CD8-positive, alpha-beta memory T cell (primary cell): ENCODE data around the gene CCNQ. TPM values are rescaled to one million over a fixed set of nuclear protein-coding genes. Genes with fewer than 3 reads are reported as not detected.

Experiments
- CTCF ChIA-PET: fragments of 350-600 bp; sonication (Branson Sonifier 250); formaldehyde crosslinking; loops from one replicate; lab custom pipeline; 2021; ENCODE audit warnings: antibody characterized with exemption; lab: Charles Lee
- POLR2A ChIA-PET: fragments of 350-600 bp; sonication (Branson Sonifier 250); formaldehyde crosslinking; loops from one replicate; lab custom pipeline; 2021; ENCODE audit warnings: antibody characterized with exemption; lab: Charles Lee
- DNase-seq, 5 donors: peaks; one replicate each; pipeline versions ENCODE4 v3.0.0 to v3.0.0-alpha.2; 2020 to 2022; ENCODE audit warnings: mixed read lengths in 1 of 5
- H3K27ac ChIP-seq: one replicate; pipeline ENCODE4 v1.7.0; 2013; ENCODE audit warnings: low read depth, mild to moderate bottlenecking, low read length, moderate library complexity
- H3K27me3 ChIP-seq: 2 replicates; pipeline ENCODE4 v1.7.0; 2013; ENCODE audit warnings: low read length, mild to moderate bottlenecking; ENCODE audit not compliant: insufficient read depth, poor library complexity, severe bottlenecking
- H3K36me3 ChIP-seq: 2 replicates; pipeline ENCODE4 v1.7.0; 2013; ENCODE audit warnings: mild to moderate bottlenecking, low read length, moderate library complexity; ENCODE audit not compliant: insufficient read depth
- H3K4me1 ChIP-seq: 2 replicates; pipeline ENCODE4 v1.7.0; 2013; ENCODE audit warnings: mild to moderate bottlenecking, low read length, moderate library complexity; ENCODE audit not compliant: insufficient read depth
- H3K4me3 ChIP-seq: 2 replicates; pipeline ENCODE4 v1.7.0; 2013; ENCODE audit warnings: mild to moderate bottlenecking, low read length
- H3K9me3 ChIP-seq: 2 replicates; pipeline ENCODE4 v1.7.0; 2013; ENCODE audit warnings: mild to moderate bottlenecking, low read length
- H3K27ac Mint-ChIP-seq, 8 donors: one replicate each; pipeline ENCODE4 v1.8.0; 2020 to 2021; ENCODE audit warnings: mixed read lengths in 8 of 8, mild to moderate bottlenecking in 6 of 8, inconsistent platforms in 3 of 8, moderate library complexity in 3 of 8
- H3K27me3 Mint-ChIP-seq, 2 donors: one replicate each; pipeline ENCODE4 v1.8.0; 2020 to 2021; ENCODE audit warnings: mixed read lengths in 2 of 2, mild to moderate bottlenecking in 1 of 2, moderate library complexity in 1 of 2
- H3K36me3 Mint-ChIP-seq, 3 donors: one replicate each; pipeline ENCODE4 v1.8.0; 2020 to 2021; ENCODE audit warnings: mixed read lengths in 3 of 3, inconsistent platforms in 1 of 3, mild to moderate bottlenecking in 1 of 3
- H3K4me1 Mint-ChIP-seq, 3 donors: one replicate each; pipeline ENCODE4 v1.8.0; 2020 to 2021; ENCODE audit warnings: mixed read lengths in 3 of 3, inconsistent platforms in 1 of 3, mild to moderate bottlenecking in 1 of 3
- H3K4me3 Mint-ChIP-seq, 7 donors: one replicate each; pipeline ENCODE4 v1.8.0; 2020 to 2021; ENCODE audit warnings: mixed read lengths in 7 of 7, mild to moderate bottlenecking in 6 of 7, moderate library complexity in 4 of 7, inconsistent platforms in 2 of 7
- H3K9me3 Mint-ChIP-seq, 5 donors: one replicate each; pipeline ENCODE4 v1.8.0; 2020 to 2022; ENCODE audit warnings: mixed read lengths in 5 of 5, mild to moderate bottlenecking in 3 of 5, moderate library complexity in 2 of 5, inconsistent platforms in 1 of 5
- polyA plus RNA-seq: library from polyadenylated mRNA; unstranded; fragments of 300-500 nt; fragmentation: Illumina TruSeq; gene quantifications from one replicate; pipeline ENCODE4 v1.2.3, GENCODE V29; 2021
- total RNA-seq, 2 experiments: library from RNA; stranded (reverse); gene quantifications; one replicate each; pipeline ENCODE4 v1.2.3, GENCODE V29; 2021

The CCNQ gene
- total and polyA plus RNA-seq, 3 experiments from 2014 or later = 36.2 to 38.3 (median 36.9) TPM

DNA sequence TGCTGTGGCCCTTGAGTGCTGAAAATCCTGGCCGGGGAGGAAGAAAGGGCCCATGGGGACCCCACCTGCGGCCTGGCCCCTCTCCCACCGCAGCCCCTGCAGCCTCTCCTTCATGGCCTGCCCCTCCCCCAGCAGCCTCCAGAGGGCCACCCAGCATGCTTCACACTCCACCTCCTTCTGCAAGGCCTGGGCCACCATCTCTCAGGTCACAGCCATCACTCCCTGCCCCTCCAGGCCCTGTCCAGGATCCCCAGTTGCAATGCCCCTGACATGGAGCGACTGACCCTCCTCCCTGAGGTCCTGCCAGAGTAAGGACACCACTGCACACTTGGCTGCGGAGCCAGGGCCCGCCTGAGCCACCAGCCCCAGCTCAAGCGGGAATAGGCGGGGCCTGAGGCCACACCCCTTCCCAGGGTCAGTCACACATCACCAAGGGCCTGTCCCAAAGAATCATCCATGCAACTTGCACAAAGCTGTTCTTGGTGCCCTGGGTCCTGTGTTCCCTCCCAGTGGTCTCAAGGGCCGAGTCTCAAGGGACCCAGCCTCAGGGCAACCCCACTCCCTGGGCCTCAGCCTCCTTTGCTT, 32.9 kb downstream of the CCNQ start:
- CTCF ChIA-PET = interaction anchor here (2.1 kb wide), 1 partner anchor 11 kb away, joined by 7 read pairs; no protein-coding TSS in a partner anchor

DNA sequence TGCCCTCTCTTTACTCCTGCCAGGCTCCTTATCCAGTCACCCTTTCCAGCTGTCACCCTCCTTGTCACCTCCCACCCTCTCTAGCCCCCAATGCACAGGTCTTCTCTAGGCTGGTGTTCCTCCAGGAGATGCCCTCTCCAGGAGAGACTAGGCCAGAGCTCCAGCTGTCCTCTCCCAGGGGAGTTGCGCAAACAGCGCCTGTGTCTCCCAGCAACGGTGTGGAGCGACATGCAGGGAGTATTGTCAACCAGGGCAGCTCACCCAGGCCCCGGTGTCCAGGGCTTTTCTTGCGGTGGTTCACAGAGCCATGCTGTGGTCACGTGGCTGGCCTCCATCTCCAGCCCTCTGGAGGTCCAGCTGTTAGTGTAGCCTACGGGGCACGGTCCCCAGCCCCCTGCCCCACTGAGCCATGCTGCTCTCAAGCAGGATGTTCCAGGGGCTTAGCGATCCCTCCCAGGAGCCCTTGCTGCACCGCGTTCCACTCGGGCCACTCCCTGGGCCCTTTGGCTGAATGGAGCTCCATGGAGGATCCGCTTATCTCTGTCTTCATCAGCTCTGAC, 34.8 kb downstream of the CCNQ start:
- DNase-seq = no peak
- H3K9me3 Mint-ChIP-seq = no peaks in the 10 kb centered on the region
- Histone ChIP-seq H3K4me3 (no peak overlapping the region), H3K27me3 (no peaks in the 10 kb centered on the region), H3K36me3 (no peaks in the 10 kb centered on the region), H3K4me1 (no peaks in the 10 kb centered on the region), H3K27ac (no peak overlapping the region), H3K9me3 (no peaks in the 10 kb centered on the region)
- ChIA-PET CTCF (interaction anchor here (1.3 to 2.1 kb wide), 2 partner anchors 9 to 25 kb away, joined by 3 to 7 read pairs; no protein-coding TSS in a partner anchor), POLR2A (no interaction called here)
- peaks cover 0 to 8% of the 10 kb centered on the region in 2 donors for H3K27me3 Mint-ChIP-seq
- no peaks in the 10 kb centered on the region for H3K4me1 Mint-ChIP-seq
- no peak overlapping the region for H3K27ac Mint-ChIP-seq
- H3K36me3 Mint-ChIP-seq = no peaks in the 10 kb centered on the region
- no peak overlapping the region for H3K4me3 Mint-ChIP-seq

More for the DNA sequence above, 32.9 kb downstream of the CCNQ start:
- no peak for DNase-seq
- no peak overlapping the region for H3K4me3 ChIP-seq
- no peaks in the 10 kb centered on the region for H3K4me1 ChIP-seq
- H3K4me3 Mint-ChIP-seq = no peak overlapping the region
- no peak overlapping the region for H3K27ac ChIP-seq
- H3K9me3 ChIP-seq = no peaks in the 10 kb centered on the region
- no peak overlapping the region for H3K27ac Mint-ChIP-seq
- POLR2A ChIA-PET = interaction anchor here (0.6 kb wide), 1 partner anchor 154 kb away, joined by 5 read pairs; no protein-coding TSS in a partner anchor
- H3K9me3 Mint-ChIP-seq = no peaks in the 10 kb centered on the region
- H3K36me3 ChIP-seq = no peaks in the 10 kb centered on the region
- H3K27me3 ChIP-seq = no peaks in the 10 kb centered on the region
- H3K36me3 Mint-ChIP-seq = no peaks in the 10 kb centered on the region
- peaks cover 0 to 7% of the 10 kb centered on the region in 2 donors for H3K27me3 Mint-ChIP-seq
- no peaks in the 10 kb centered on the region for H3K4me1 Mint-ChIP-seq

DNA sequence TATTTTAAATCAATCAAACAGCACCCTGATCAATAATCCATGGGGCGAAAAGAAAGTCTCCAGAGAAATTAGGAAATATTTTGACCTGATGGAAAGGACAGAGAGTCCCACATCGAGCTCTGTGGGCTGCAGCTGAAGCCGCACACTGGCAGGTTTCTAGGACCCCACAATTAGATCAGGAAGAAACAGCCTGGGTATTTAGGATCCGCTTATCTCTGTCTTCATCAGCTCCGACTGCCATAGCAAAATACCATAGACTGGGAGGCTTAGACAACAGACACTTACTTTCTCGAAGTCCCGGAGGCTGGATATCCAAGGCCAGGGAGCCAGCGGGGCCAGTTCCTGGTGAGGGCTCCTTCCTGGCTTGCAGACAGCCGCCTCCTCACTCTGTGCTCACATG, 36.4 kb downstream of the CCNQ start:
- no peak for DNase-seq
- ChIA-PET CTCF (no interaction called here), POLR2A (no interaction called here)
- Mint-ChIP-seq H3K4me1 (no peaks in the 10 kb centered on the region), H3K36me3 (no peaks in the 10 kb centered on the region), H3K27ac (no peak overlapping the region), H3K9me3 (no peaks in the 10 kb centered on the region), H3K4me3 (no peak overlapping the region), H3K27me3 (peaks cover 0 to 8% of the 10 kb centered on the region in 2 donors)
- no peak overlapping the region for H3K4me3 ChIP-seq
- no peaks in the 10 kb centered on the region for H3K27me3 ChIP-seq
- no peak overlapping the region for H3K27ac ChIP-seq
- no peaks in the 10 kb centered on the region for H3K9me3 ChIP-seq
- H3K36me3 ChIP-seq = no peaks in the 10 kb centered on the region
- no peaks in the 10 kb centered on the region for H3K4me1 ChIP-seq

DNA sequence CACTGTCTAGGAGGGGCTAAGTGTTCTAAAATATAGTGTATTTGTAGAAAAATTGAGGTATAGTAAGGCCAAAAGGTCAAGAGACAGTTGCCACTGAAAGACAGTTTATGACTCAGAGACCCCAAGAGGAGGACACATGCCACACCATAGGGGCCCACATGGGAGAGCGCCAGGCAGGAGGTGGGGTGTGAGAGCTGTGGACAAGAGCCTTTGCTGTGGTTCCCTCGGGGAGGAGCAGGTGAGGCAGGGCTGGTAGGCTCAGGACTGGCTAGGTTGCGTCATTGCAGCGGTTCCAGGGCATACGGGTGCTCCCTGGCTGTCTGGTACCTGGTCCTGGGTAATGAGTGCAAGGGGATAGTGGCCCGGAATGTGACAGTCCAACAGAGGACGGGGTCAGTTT, 37.6 kb downstream of the CCNQ start:
- ChIA-PET POLR2A (no interaction called here), CTCF (no interaction called here)
- H3K36me3 ChIP-seq = no peaks in the 10 kb centered on the region
- H3K27ac ChIP-seq = no peak overlapping the region
- H3K27me3 ChIP-seq = no peaks in the 10 kb centered on the region
- H3K27ac Mint-ChIP-seq = no peak overlapping the region
- no peaks in the 10 kb centered on the region for H3K9me3 Mint-ChIP-seq
- DNase-seq = no peak
- H3K9me3 ChIP-seq = no peaks in the 10 kb centered on the region
- H3K4me1 ChIP-seq = no peaks in the 10 kb centered on the region
- H3K4me1 Mint-ChIP-seq = no peaks in the 10 kb centered on the region
- H3K27me3 Mint-ChIP-seq = peaks cover 0 to 5% of the 10 kb centered on the region in 2 donors
- no peaks in the 10 kb centered on the region for H3K36me3 Mint-ChIP-seq
- H3K4me3 Mint-ChIP-seq = no peak overlapping the region
- no peak overlapping the region for H3K4me3 ChIP-seq

DNA sequence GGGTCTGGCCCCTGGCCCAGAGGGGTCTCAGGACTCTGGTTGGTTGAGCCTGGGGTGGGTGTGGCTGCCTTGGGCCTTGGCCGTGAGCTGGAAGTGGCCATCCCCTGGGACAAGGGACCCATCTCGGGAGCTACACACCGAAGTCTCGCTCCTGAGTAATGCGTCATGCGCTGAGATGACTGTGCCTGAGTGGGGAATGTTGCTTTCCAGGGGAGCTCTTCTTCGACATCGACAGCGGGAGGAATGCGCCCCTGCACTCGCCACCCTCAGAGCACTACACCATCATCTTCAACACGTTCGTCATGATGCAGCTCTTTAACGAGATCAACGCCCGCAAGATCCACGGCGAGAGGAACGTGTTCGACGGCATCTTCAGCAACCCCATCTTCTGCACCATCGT, 38.5 kb downstream of the CCNQ start:
- no peak overlapping the region for H3K4me3 Mint-ChIP-seq
- ChIA-PET POLR2A (no interaction called here), CTCF (no interaction called here)
- no peak overlapping the region for H3K4me3 ChIP-seq
- H3K4me1 ChIP-seq = no peaks in the 10 kb centered on the region
- no peak overlapping the region for H3K27ac ChIP-seq
- no peaks in the 10 kb centered on the region for H3K4me1 Mint-ChIP-seq
- no peaks in the 10 kb centered on the region for H3K9me3 Mint-ChIP-seq
- H3K36me3 Mint-ChIP-seq = no peaks in the 10 kb centered on the region
- peaks cover 0 to 5% of the 10 kb centered on the region in 2 donors for H3K27me3 Mint-ChIP-seq
- H3K27me3 ChIP-seq = no peaks in the 10 kb centered on the region
- H3K36me3 ChIP-seq = no peaks in the 10 kb centered on the region
- no peak overlapping the region for H3K27ac Mint-ChIP-seq
- no peaks in the 10 kb centered on the region for H3K9me3 ChIP-seq
- DNase-seq = no peak

DNA sequence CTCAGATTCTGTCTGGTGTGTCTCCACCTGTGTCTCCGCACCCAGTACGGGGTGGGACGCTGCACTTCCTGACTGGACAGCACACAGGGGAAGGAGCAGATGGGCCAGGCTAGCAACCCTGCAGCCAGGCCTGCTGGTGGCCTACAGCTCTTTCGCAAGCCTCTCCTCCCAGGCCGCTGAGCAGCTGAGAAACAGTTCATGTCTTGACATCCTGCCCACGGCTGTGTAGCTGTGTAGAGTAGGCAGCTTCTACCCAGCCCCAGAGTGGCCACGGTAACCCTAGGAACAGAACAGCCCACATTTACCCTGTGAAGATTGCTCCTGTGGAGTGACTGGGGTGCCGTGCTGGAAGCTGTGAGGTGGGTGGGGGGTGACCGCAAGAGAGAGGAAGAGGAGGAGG, 38.9 kb downstream of the CCNQ start:
- H3K27ac Mint-ChIP-seq = no peak overlapping the region
- H3K9me3 ChIP-seq = no peaks in the 10 kb centered on the region
- no peaks in the 10 kb centered on the region for H3K9me3 Mint-ChIP-seq
- ChIA-PET POLR2A (no interaction called here), CTCF (no interaction called here)
- no peaks in the 10 kb centered on the region for H3K36me3 Mint-ChIP-seq
- no peaks in the 10 kb centered on the region for H3K36me3 ChIP-seq
- H3K4me1 Mint-ChIP-seq = no peaks in the 10 kb centered on the region
- H3K27ac ChIP-seq = no peak overlapping the region
- H3K4me3 ChIP-seq = no peak overlapping the region
- H3K4me1 ChIP-seq = no peaks in the 10 kb centered on the region
- H3K27me3 ChIP-seq = no peaks in the 10 kb centered on the region
- peaks cover 0 to 5% of the 10 kb centered on the region in 2 donors for H3K27me3 Mint-ChIP-seq
- no peak for DNase-seq
- H3K4me3 Mint-ChIP-seq = no peak overlapping the region

DNA sequence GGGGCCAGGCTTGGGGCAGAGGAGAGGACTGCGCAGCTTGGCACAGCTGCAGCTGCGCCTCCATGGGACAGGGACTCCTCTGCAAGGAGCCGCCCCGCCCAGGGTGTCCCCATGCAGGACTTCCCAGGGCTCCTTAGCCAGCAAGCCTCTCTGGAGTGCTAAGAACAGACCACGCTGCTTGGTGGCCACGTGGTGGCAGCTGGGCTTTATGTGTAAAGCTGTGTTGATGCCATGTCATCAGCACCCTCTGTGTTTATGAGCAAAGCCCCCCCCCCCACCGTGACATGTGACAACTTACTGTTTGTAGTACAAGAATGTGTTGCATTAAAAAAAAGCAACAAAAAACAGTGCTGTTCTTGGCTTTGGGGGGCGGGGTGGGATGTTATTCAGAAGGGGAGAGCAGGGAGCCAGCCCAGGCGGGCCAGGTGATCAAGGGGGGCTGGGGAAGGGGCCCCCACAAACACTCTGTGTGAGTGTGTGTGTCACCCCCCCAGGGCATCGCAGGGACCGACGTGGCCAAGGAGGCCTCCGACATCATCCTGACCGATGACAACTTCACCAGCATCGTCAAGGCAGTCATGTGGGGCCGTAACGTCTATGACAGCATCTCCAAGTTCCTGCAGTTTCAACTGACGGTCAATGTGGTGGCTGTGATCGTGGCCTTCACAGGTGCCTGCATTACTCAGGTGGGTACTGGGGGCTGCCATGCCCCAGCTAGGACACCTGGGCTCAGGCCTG, 41.2 kb downstream of the CCNQ start:
- no peaks in the 10 kb centered on the region for H3K4me1 ChIP-seq
- Mint-ChIP-seq H3K36me3 (no peaks in the 10 kb centered on the region), H3K9me3 (no peaks in the 10 kb centered on the region), H3K4me1 (no peaks in the 10 kb centered on the region), H3K27me3 (peaks cover 0 to 3% of the 10 kb centered on the region in 2 donors), H3K27ac (peak overlapping the region in 1 of 8 donors; percentile 14), H3K4me3 (no peak overlapping the region)
- ChIA-PET POLR2A (no interaction called here), CTCF (no interaction called here)
- H3K36me3 ChIP-seq = no peaks in the 10 kb centered on the region
- no peaks in the 10 kb centered on the region for H3K27me3 ChIP-seq
- no peak overlapping the region for H3K27ac ChIP-seq
- H3K4me3 ChIP-seq = no peak overlapping the region
- DNase-seq = no peak
- no peaks in the 10 kb centered on the region for H3K9me3 ChIP-seq

DNA sequence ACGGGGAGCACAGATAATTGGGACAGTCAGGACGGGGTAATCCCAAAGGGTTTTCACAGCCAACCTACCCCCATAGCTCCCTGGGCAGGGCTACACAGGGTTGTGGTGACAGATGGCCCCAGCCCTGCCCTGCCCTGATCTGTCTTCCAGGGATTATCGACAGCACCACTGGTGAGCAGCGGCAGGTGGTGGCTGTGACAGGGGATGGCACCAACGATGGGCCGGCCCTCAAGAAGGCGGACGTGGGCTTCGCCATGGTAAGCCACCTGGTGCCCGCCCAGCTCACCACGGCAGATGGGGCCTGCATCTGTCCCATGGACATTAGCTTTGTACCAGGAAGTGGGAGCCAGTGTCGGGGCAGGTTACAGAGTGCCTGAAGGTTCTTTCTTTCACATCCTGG, 42.2 kb downstream of the CCNQ start:
- Histone ChIP-seq H3K9me3 (no peaks in the 10 kb centered on the region), H3K27ac (no peak overlapping the region), H3K4me3 (no peak overlapping the region), H3K27me3 (no peaks in the 10 kb centered on the region), H3K36me3 (no peaks in the 10 kb centered on the region), H3K4me1 (no peaks in the 10 kb centered on the region)
- Mint-ChIP-seq H3K4me1 (no peaks in the 10 kb centered on the region), H3K9me3 (no peaks in the 10 kb centered on the region), H3K4me3 (no peak overlapping the region), H3K36me3 (no peaks in the 10 kb centered on the region), H3K27ac (no peak overlapping the region), H3K27me3 (peaks cover 0 to 5% of the 10 kb centered on the region in 2 donors)
- no peak for DNase-seq
- POLR2A ChIA-PET = no interaction called here
- CTCF ChIA-PET = interaction anchor here (0.7 to 1.5 kb wide), 2 partner anchors 17 to 93 kb away, joined by 3 read pairs; no protein-coding TSS in a partner anchor
